ENCODE data around the gene IL17B. TPM values are rescaled to one million over a fixed set of nuclear protein-coding genes. Genes with fewer than 3 reads are reported as not detected.

The IL17B gene
- total and polyA plus RNA-seq, 8 donors = 0.56 to 31.0 (median 1.8) TPM; not detected in 3

GRCh38 chr5:149423049-149423793, 44.1 kb upstream of the IL17B start:
- H3K4me3 ChIP-seq = peak overlapping the region in 1 of 4 donors; percentile 10
- H3K36me3 ChIP-seq = peaks cover 15 to 90% (median 35%) of the 10 kb centered on the region in 4 donors
- no peak for TF ChIP-seq CTCF (IDR thresholded peaks at IDR 0.05)
- no peak for TF ChIP-seq EP300 (IDR thresholded peaks at IDR 0.05)
- TF ChIP-seq POLR2A (IDR thresholded peaks at IDR 0.05) = no peak
- TF ChIP-seq POLR2AphosphoS5 (IDR thresholded peaks at IDR 0.05) = no peak

GRCh38 chr5:149422366-149423048, 43.4 kb upstream of the IL17B start:
- Histone ChIP-seq H3K27me3 (no peaks in the 10 kb centered on the region), H3K4me1 (peaks cover 30 to 81% (median 57%) of the 10 kb centered on the region in 4 donors), H3K4me3 (peak overlapping the region in 1 of 4 donors; percentile 6), H3K27ac (peak overlapping the region; percentile 67 to 95 (median 89)), H3K36me3 (peaks cover 15 to 82% (median 31%) of the 10 kb centered on the region in 4 donors), H3K9me3 (no peaks in the 10 kb centered on the region)
- peak in 1 of 2 donors; percentile 97 for DNase-seq
- intact Hi-C loops (cut with DNase I; ENCODE audit: low total_unique reads) = no loop called here
- 21 to 60% (median 47%) methylated on average over 13 to 19 of the region's 19 CpGs for WGBS, 5 donors
- TF ChIP-seq POLR2AphosphoS5 (IDR thresholded peaks at IDR 0.05) (peak; percentile 27 to 61 (median 48)), EP300 (IDR thresholded peaks at IDR 0.05) (peak; percentile 47), POLR2A (IDR thresholded peaks at IDR 0.05) (no peak), CTCF (IDR thresholded peaks at IDR 0.05) (no peak)

More at GRCh38 chr5:149423049-149423793, 44.1 kb upstream of the IL17B start:
- H3K27me3 ChIP-seq = no peaks in the 10 kb centered on the region
- peak in 1 of 2 donors; percentile 51 for DNase-seq
- H3K27ac ChIP-seq = peak overlapping the region; percentile 67 to 95 (median 89)
- 41 to 62% (median 55%) methylated on average over 9 of the region's 9 CpGs for WGBS, 5 donors
- peaks cover 30 to 75% (median 51%) of the 10 kb centered on the region in 4 donors for H3K4me1 ChIP-seq
- intact Hi-C loops (cut with DNase I; ENCODE audit: low total_unique reads) = no loop called here
- no peaks in the 10 kb centered on the region for H3K9me3 ChIP-seq

DNA sequence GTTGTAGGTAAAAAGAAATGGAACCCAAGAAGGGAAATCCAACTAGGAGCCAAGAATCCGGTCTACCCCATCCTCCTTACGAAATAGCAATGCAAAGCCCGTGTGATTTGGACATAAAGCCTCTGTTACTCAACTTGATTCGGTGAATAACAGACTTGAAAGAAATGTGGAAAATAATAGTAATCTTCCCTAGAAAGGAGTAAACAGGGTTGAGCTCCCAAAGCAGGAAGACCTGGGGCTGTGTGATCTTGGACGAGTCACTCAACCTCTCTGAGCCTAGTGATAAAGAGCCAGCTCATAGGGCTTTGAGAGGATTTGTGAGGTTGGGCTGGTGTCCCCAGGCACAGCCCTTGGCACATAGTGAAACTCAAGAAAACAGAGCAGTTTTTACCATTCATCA, 42.7 kb upstream of the IL17B start:
- peaks cover 30 to 88% (median 61%) of the 10 kb centered on the region in 4 donors for H3K4me1 ChIP-seq
- DNase-seq = peak in 1 of 2 donors; percentile 51
- no peaks in the 10 kb centered on the region for H3K9me3 ChIP-seq
- 42 to 83% (median 72%) methylated on average over 5 of the region's 5 CpGs for WGBS, 5 donors
- H3K27me3 ChIP-seq = no peaks in the 10 kb centered on the region
- peak overlapping the region in 4 of 5 donors; percentile 88 to 95 (median 90) for H3K27ac ChIP-seq
- TF ChIP-seq POLR2AphosphoS5 (IDR thresholded peaks at IDR 0.05) (no peak), CTCF (IDR thresholded peaks at IDR 0.05) (no peak), POLR2A (IDR thresholded peaks at IDR 0.05) (no peak), EP300 (IDR thresholded peaks at IDR 0.05) (no peak)
- H3K36me3 ChIP-seq = peaks cover 13 to 76% (median 24%) of the 10 kb centered on the region in 4 donors
- intact Hi-C loops (cut with DNase I; ENCODE audit: low total_unique reads) = no loop called here
- H3K4me3 ChIP-seq = no peak overlapping the region

DNA sequence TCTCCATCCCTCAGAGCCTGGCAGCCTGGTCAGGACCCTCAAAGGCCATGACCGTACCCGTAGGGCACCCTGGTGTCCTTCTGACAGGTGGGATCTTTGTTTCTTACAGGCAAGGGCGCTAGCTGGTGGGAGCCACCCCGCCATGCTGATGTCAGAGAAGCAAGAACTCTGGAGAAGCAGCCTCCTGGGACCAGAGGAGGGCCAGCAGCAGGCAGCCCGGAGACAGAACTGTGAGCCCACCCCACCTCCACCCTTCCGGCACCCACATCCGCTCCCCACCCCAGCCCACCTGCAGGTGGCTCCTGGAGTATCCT, 42.2 kb upstream of the IL17B start:
- Histone ChIP-seq H3K9me3 (no peaks in the 10 kb centered on the region), H3K4me3 (no peak overlapping the region), H3K27me3 (no peaks in the 10 kb centered on the region), H3K27ac (peak overlapping the region; percentile 54 to 95 (median 89)), H3K4me1 (peaks cover 30 to 93% (median 63%) of the 10 kb centered on the region in 4 donors), H3K36me3 (peaks cover 10 to 76% (median 20%) of the 10 kb centered on the region in 4 donors)
- intact Hi-C loops (cut with DNase I; ENCODE audit: low total_unique reads) = no loop called here
- WGBS, 5 donors = 58 to 88% (median 81%) methylated on average over 3 to 7 of the region's 7 CpGs
- DNase-seq = peak in 1 of 2 donors; percentile 23
- TF ChIP-seq EP300 (IDR thresholded peaks at IDR 0.05) (no peak), CTCF (IDR thresholded peaks at IDR 0.05) (no peak), POLR2AphosphoS5 (IDR thresholded peaks at IDR 0.05) (no peak), POLR2A (IDR thresholded peaks at IDR 0.05) (no peak)
